Heart right ventricle (tissue), 16 donors: ENCODE measurements around the gene ACSS2. TPM values are rescaled to one million over a fixed set of nuclear protein-coding genes. Genes with fewer than 3 reads are reported as not detected.
A peak's percentile ranks its signal among the peaks of the same experiment; 100 is the strongest.

Experiments
- ATAC-seq, 8 donors: fragments of 200-7000 bp; cut with Tn5 transposase; one replicate each; pipeline ENCODE4 v1.9.1; 2020; ENCODE audit warnings: mild to moderate bottlenecking in 8 of 8, moderate library complexity in 8 of 8, moderate number of reproducible peaks in 1 of 8
- DNase-seq, 2 donors: peaks; one replicate each; pipeline ENCODE4 v3.0.0-alpha.2; 2020
- H3K27ac ChIP-seq, 10 donors: fragments of 200-600 bp; sonication (generic) in 2 of 10; one replicate each; pipeline versions ENCODE4 v1.5.0 to v1.8.0; 2020 to 2022; ENCODE audit warnings: mild to moderate bottlenecking in 3 of 10
- H3K27me3 ChIP-seq, 7 donors: fragments of 200-600 bp; one replicate each; pipeline ENCODE4 v1.8.0; 2021 to 2022; ENCODE audit warnings: mild to moderate bottlenecking in 2 of 7
- H3K36me3 ChIP-seq, 9 donors: fragments of 200-600 bp; sonication (generic) in 1 of 9; one replicate each; pipeline versions ENCODE4 v1.5.0 to v1.8.0; 2020 to 2022; ENCODE audit warnings: mild to moderate bottlenecking in 2 of 9
- H3K4me1 ChIP-seq, 9 donors: fragments of 200-600 bp; sonication (generic) in 1 of 9; one replicate each; pipeline versions ENCODE4 v1.5.0 to v1.8.0; 2020 to 2022; ENCODE audit warnings: mild to moderate bottlenecking in 4 of 9
- H3K4me3 ChIP-seq, 10 donors: fragments of 200-600 bp; sonication (generic) in 2 of 10; one replicate each; pipeline versions ENCODE4 v1.5.0 to v1.8.0; 2020 to 2022; ENCODE audit warnings: mild to moderate bottlenecking in 7 of 10, moderate library complexity in 2 of 10
- H3K9me3 ChIP-seq, 11 donors: fragments of 200-600 bp in 10 of 11; sonication (generic) in 2 of 11; one replicate each; pipeline versions ENCODE4 v1.5.0 to v1.8.0; 2013 to 2022; ENCODE audit warnings: mild to moderate bottlenecking in 2 of 11, control low read depth in 1 of 11, moderate library complexity in 1 of 11
- CTCF ChIP-seq, 9 donors: fragments of 200-600 bp; sonication (generic) in 2 of 9; IDR thresholded peaks; one replicate each; pipeline versions ENCODE4 v1.5.0 to v1.8.0; 2021 to 2022; ENCODE audit warnings: antibody characterized with exemption in 9 of 9, mild to moderate bottlenecking in 5 of 9, moderate library complexity in 1 of 9
- WGBS, 2 donors: extraction: QIAGEN DNeasy Blood & Tissue Kit; methylation state at CpG; one replicate each; pipeline ENCODE4 v1.1.7; 2013; ENCODE audit warnings: inconsistent platforms in 1 of 2; 5-methylcytosine and 5-hydroxymethylcytosine counted together
- intact Hi-C, 10 donors: fragments of 100-400 bp; cut with DNase I; formaldehyde crosslinking; loops; one replicate each; pipeline versions ENCODE4 v1.11.1 to v1.14.2; 2022
- polyA plus RNA-seq, 2 donors: library from polyadenylated mRNA; stranded (reverse); fragments of 200-250 nt; gene quantifications; one replicate each; pipeline ENCODE4 v1.2.3, GENCODE V29; 2013
- total RNA-seq, 10 donors: library from RNA; stranded (reverse); fragmentation: NEBNext Ultra II Directional in 3 of 10; extraction: Animal tissue kit (Norgen Biotek cat#: 25700) in 3 of 10; gene quantifications; one replicate each; pipeline versions ENCODE4 v1.2.1 to v1.2.4, GENCODE V29; 2021 to 2023
- donor health status: Arrhythmogenic right ventricular cardiomyopathy.
- donor health status: ischemic (EF 13 %, LVEDD 7.1; RV severe dilation, severe dysfunction).
- donor health status: healthy with polysubstance abuse.
- donor health status: DM: no; HTN: yes; CAD: no.
- donor health status: DM: no; HTN: no; CAD: no.
- donor health status: ischemic (EF 25% LVEDD 6.9; RV normal size, moderate dysfunction).
- donor health status: ischemic (EF 25% LVEDD 5.7; RV mildly dilated, moderate dysfunction).
- donor health status: healthy.
- donor health status: DM: yes; HTN: yes; CAD: no.
- donor health status: Ischemic cardiomyopathy.
- donor health status: ischemic (EF 35%, LVEDD 5.7; RV mildly dilated, moderate dysfunction).
- donor health status: nonischemic (EF 11% LVEDD 7.7; RV severe dilation, severe dysfunction).
- donor health status: DM: yes; HTN: yes; CAD: no.
- donor health status: PGD.
- donor health status: ischemic (EF 29% LVEDD 5.4; RV normal size, mild dysfunction).
- donor health status: nonischemic (EF 23%, LVEDD 6.1; RV moderate dilation, normal function).

The ACSS2 gene
- total and polyA plus RNA-seq, 12 donors: 65.4 to 213 (median 104) TPM

- no peak for DNase-seq
- 20 to 31% methylated on average over 3 of the region's 3 CpGs for WGBS, 2 donors
- Histone ChIP-seq H3K9me3 (no peaks in the 10 kb centered on the region), H3K4me3 (no peak overlapping the region), H3K36me3 (peaks cover 0 to 43% (median 31%) of the 10 kb centered on the region in 9 donors), H3K27ac (peak overlapping the region in 4 of 10 donors; percentile 0 to 12 (median 2)), H3K4me1 (peaks cover 0 to 21% (median 10%) of the 10 kb centered on the region in 9 donors), H3K27me3 (no peaks in the 10 kb centered on the region)
- intact Hi-C loops: loop anchor here in 1 of 10 donors (5.0 kb wide), 1 partner anchor 40 kb away; no protein-coding TSS in a partner anchor
- TF ChIP-seq CTCF (IDR thresholded peaks at IDR 0.05): no peak
- no peak for ATAC-seq
These were observed 10.6 kb downstream of the ACSS2 start for GRCh38 chr20:34887023-34887422.

GRCh38 chr20:34888468-34888867 is 12.1 kb downstream of the ACSS2 start:
- intact Hi-C loops: loop anchor here in 1 of 10 donors (5.0 kb wide), 1 partner anchor 39 kb away; no protein-coding TSS in a partner anchor

GRCh38 chr20:34891166-34892062 is 15.0 kb downstream of the ACSS2 start:
- no peak for ATAC-seq
- intact Hi-C loops: no loop called here
- H3K27me3 ChIP-seq: no peaks in the 10 kb centered on the region
- no peaks in the 10 kb centered on the region for H3K9me3 ChIP-seq
- 82 to 83% methylated on average over 2 of the region's 2 CpGs for WGBS, 2 donors
- H3K4me1 ChIP-seq: peaks cover 0 to 49% (median 22%) of the 10 kb centered on the region in 9 donors
- peak overlapping the region in 2 of 10 donors; percentile 49 to 75 for H3K27ac ChIP-seq
- peaks cover 0 to 4% (median 0%) of the 10 kb centered on the region in 9 donors for H3K36me3 ChIP-seq
- no peak for TF ChIP-seq CTCF (IDR thresholded peaks at IDR 0.05)
- H3K4me3 ChIP-seq: no peak overlapping the region
- DNase-seq: no peak

More at GRCh38 chr20:34888468-34888867, 12.1 kb downstream of the ACSS2 start:
- whole genome bisulfite sequencing, 2 donors: 35 to 52% methylated on average over 1 of the region's 1 CpG
- ATAC-seq (no peak), DNase-seq (no peak)
- Histone ChIP-seq H3K9me3 (no peaks in the 10 kb centered on the region), H3K4me3 (no peak overlapping the region), H3K36me3 (peaks cover 0 to 34% (median 22%) of the 10 kb centered on the region in 9 donors), H3K4me1 (peaks cover 0 to 32% (median 10%) of the 10 kb centered on the region in 9 donors), H3K27ac (no peak overlapping the region), H3K27me3 (no peaks in the 10 kb centered on the region)
- no peak for TF ChIP-seq CTCF (IDR thresholded peaks at IDR 0.05)

- peaks cover 0 to 5% (median 0%) of the 10 kb centered on the region in 9 donors for H3K36me3 ChIP-seq
- TF ChIP-seq CTCF (IDR thresholded peaks at IDR 0.05): no peak
- H3K4me3 ChIP-seq: no peak overlapping the region
- ATAC-seq: no peak
- peaks cover 0 to 53% (median 20%) of the 10 kb centered on the region in 9 donors for H3K4me1 ChIP-seq
- no peaks in the 10 kb centered on the region for H3K27me3 ChIP-seq
- no peak overlapping the region for H3K27ac ChIP-seq
- no peaks in the 10 kb centered on the region for H3K9me3 ChIP-seq
- no peak for DNase-seq
- intact Hi-C loops: no loop called here
- WGBS, 2 donors: 95 to 96% methylated on average over 2 of the region's 2 CpGs
These were observed 16.3 kb downstream of the ACSS2 start for GRCh38 chr20:34892671-34893070.
